GM20000 (cell line): ENCODE measurements around the gene LPP.

Source experiments
- DNase-seq: peaks from one replicate; pipeline ENCODE4 v3.0.0; 2012; ENCODE audit warnings: low spot score
- TF ChIP-seq, protein P1 (sequence below): IDR thresholded peaks from 2 replicates; pipeline ENCODE4 v1.5.1; 2012; ENCODE audit warnings: mild to moderate bottlenecking, control low read depth; ENCODE audit errors: extremely low read depth, missing control alignments

Gene LPP

DNA sequence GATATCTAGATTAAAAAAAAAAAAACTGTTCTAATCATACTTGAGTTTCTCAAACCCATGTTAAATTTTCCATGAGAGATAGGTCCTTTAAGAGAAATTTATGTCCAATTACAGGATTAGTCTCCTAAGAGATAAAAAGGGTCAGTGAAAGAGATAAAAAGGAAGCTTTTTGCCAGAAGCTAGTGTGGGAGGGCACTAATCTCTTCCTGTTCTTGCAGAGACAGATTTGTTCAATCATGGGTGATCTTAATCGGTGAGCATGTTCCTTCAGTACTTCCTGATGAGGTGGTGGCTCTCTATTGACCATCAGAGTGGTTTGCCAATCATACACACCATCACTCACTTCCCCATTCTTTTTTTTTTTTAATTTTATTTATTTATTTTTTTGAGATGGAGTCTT, 16.9 kb upstream of the LPP start:
- TF ChIP-seq, protein P1, sequence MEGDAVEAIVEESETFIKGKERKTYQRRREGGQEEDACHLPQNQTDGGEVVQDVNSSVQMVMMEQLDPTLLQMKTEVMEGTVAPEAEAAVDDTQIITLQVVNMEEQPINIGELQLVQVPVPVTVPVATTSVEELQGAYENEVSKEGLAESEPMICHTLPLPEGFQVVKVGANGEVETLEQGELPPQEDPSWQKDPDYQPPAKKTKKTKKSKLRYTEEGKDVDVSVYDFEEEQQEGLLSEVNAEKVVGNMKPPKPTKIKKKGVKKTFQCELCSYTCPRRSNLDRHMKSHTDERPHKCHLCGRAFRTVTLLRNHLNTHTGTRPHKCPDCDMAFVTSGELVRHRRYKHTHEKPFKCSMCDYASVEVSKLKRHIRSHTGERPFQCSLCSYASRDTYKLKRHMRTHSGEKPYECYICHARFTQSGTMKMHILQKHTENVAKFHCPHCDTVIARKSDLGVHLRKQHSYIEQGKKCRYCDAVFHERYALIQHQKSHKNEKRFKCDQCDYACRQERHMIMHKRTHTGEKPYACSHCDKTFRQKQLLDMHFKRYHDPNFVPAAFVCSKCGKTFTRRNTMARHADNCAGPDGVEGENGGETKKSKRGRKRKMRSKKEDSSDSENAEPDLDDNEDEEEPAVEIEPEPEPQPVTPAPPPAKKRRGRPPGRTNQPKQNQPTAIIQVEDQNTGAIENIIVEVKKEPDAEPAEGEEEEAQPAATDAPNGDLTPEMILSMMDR = no peak
- no peak for DNase-seq

DNA sequence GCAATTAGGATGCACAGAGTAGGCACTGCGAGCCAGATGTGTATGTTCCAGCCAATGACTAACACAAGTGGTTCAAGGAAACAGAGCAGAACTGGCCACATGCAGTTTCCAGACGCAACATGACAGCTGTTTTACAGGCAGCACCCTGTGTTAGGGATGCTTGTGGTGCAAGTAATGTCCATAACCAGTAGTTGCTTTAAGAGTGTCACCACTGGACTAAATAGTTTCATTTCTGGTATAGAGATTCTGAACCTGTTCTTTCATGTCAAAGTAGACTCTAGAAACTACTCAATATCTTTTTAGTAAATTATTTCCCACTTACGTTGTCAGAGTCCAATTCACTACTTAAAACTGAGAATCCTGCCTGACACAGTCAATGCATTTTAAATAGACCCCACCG, 14.5 kb upstream of the LPP start:
- TF ChIP-seq, protein P1 = no peak

DNA sequence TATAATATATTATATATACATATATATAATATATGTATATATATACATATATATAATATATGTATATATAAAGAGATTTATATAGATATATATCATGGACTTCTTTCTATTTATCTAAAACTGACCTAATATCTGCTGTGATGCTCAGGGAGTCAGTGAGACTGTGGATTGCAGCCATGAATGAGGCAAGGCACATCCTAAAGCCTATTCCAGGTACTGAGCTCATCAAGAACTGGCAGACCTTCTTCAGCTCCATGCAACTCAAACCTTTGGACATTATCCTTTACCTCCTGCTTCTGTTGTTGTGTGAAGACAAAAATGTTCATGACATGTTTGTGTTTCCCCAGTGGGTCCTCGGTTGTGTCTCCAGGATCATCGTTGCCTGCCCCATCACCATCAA, 7.7 kb upstream of the LPP start:
- TF ChIP-seq, protein P1 = no peak
- no peak for DNase-seq

More for the DNA sequence above, 14.5 kb upstream of the LPP start:
- DNase-seq = no peak

DNA sequence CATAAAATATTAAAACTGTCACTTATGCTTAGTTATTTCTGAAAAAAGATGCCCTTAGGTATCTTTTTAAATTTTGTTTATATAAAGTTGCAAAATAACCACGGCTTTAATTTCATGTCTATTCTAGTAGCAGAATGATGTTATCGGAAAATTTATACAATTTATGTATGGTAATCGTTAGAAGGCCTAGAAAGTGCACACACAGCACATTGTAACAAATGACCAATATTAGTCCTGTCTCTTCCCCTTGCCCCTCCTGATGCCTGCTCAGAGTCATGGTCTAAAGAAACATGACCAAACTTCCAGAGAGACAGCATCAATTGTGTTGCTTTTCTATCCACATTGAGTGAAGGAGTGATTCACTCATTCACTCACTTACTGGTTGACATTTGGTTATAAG, 6.2 kb upstream of the LPP start:
- TF ChIP-seq, protein P1 = no peak
- no peak for DNase-seq

DNA sequence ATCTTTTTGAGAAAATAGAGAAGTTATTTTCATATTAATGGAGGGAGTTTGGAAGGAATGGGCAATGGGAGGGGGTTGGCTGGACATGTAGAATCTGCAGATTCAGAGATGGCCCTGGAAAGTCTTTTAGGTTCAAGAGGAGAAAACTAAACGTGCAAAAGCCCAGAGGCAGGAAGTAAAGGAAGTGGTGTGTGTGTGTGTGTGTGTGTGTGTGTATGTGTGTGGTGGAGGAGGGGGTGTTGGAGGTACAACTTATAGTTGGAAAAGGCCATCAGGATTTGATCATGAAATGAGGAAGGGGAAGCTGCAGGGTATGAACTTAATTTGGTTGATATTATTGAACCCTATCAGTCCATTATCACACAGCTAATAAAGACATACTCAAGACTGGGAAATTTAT, 5.6 kb upstream of the LPP start:
- no peak for DNase-seq
- TF ChIP-seq, protein P1 = no peak

DNA sequence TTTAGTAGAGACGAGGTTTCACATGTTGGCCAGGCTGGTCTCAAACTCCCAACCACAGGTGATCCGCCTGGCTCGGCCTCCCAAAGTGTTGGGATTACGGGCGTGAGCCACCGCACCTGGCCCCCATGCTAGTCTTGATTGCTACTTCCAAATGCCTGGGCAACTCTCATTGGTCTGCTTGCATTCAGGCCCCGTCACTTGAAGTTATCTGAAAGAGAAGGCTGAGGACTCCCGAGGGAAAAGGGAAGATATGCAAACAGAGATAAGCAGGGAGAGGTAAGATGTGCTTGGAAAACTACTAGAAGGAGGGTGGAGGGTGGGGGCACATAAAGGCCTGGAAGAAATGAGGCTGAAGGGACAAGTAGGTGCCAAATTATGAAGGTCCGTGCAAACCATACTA, 4.4 kb upstream of the LPP start:
- TF ChIP-seq, protein P1 = no peak
- DNase-seq = no peak

DNA sequence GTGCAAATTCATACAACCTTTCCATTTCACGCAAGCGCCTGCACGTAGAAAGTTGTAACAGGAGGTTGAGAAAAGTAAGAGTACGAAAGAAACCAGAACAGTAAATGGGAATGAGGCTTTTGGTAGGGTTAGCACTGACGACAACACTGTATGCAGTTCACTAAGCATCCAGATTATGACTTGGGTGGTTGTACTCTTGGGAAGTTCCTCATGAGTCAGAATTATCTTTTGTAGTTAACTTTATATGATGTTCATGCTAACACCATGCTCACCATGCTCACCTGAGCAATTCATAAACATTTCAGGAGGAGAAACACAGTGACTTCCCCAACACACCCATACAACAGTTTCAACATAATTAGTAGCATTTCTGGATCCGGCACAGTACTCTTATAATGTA, 3.0 kb upstream of the LPP start:
- DNase-seq = no peak
- TF ChIP-seq, protein P1 = no peak
